ENCODE results near the gene PIM1.
"Not testable (repeated sequence)": the region's sequence is repeated elsewhere in the genome, so short reads cannot be mapped to it uniquely, and the experiment has no call there.

PIM1 gene

GRCh38 chr6:37194886-37195285 is 24.9 kb downstream of the PIM1 start:
- H3K9me3 ChIP-seq (ENCODE audit: control insufficient read depth, low read length); H3K36me3 ChIP-seq (ENCODE audit: control insufficient read depth, insufficient read depth, low read length); H3K4me3 ChIP-seq (ENCODE audit: insufficient read depth, low read depth, low read length); H3K4me1 ChIP-seq (ENCODE audit: control insufficient read depth, insufficient read depth, low read length); H3K27ac ChIP-seq (ENCODE audit: insufficient read depth, low read depth, low read length, poor library complexity, severe bottlenecking); H3K27me3 ChIP-seq (ENCODE audit: control insufficient read depth, insufficient read depth, low read length, poor library complexity, severe bottlenecking): not testable (repeated sequence)
- no CpG with 5 or more reads among the region's 1 CpG for WGBS, 2 experiments

- not testable (repeated sequence) for H3K4me3 ChIP-seq (ENCODE audit: insufficient read depth, low read depth, low read length); H3K27ac ChIP-seq (ENCODE audit: insufficient read depth, low read depth, low read length, poor library complexity, severe bottlenecking); H3K27me3 ChIP-seq (ENCODE audit: control insufficient read depth, insufficient read depth, low read length, poor library complexity, severe bottlenecking); H3K4me1 ChIP-seq (ENCODE audit: control insufficient read depth, insufficient read depth, low read length); H3K9me3 ChIP-seq (ENCODE audit: control insufficient read depth, low read length); H3K36me3 ChIP-seq (ENCODE audit: control insufficient read depth, insufficient read depth, low read length)
- 90 to 100% methylated on average over 3 to 4 of the region's 4 CpGs for WGBS, 2 experiments
Observed at GRCh38 chr6:37196451-37196850, 26.5 kb downstream of the PIM1 start.

GRCh38 chr6:37200085-37200484 is 30.1 kb downstream of the PIM1 start:
- Histone ChIP-seq H3K4me1 (ENCODE audit: control insufficient read depth, insufficient read depth, low read length) (no peaks in the 10 kb centered on the region), H3K27ac (ENCODE audit: insufficient read depth, low read depth, low read length, poor library complexity, severe bottlenecking) (no peak overlapping the region), H3K36me3 (ENCODE audit: control insufficient read depth, insufficient read depth, low read length) (no peaks in the 10 kb centered on the region), H3K9me3 (ENCODE audit: control insufficient read depth, low read length) (no peaks in the 10 kb centered on the region), H3K27me3 (ENCODE audit: control insufficient read depth, insufficient read depth, low read length, poor library complexity, severe bottlenecking) (no peaks in the 10 kb centered on the region), H3K4me3 (ENCODE audit: insufficient read depth, low read depth, low read length) (no peak overlapping the region)
- WGBS, 2 experiments: 87 to 88% methylated on average over 5 of the region's 5 CpGs

- Histone ChIP-seq H3K27ac (ENCODE audit: insufficient read depth, low read depth, low read length, poor library complexity, severe bottlenecking) (no peak overlapping the region), H3K4me3 (ENCODE audit: insufficient read depth, low read depth, low read length) (no peak overlapping the region), H3K36me3 (ENCODE audit: control insufficient read depth, insufficient read depth, low read length) (no peaks in the 10 kb centered on the region), H3K27me3 (ENCODE audit: control insufficient read depth, insufficient read depth, low read length, poor library complexity, severe bottlenecking) (no peaks in the 10 kb centered on the region), H3K9me3 (ENCODE audit: control insufficient read depth, low read length) (no peaks in the 10 kb centered on the region), H3K4me1 (ENCODE audit: control insufficient read depth, insufficient read depth, low read length) (no peaks in the 10 kb centered on the region)
- 89 to 95% methylated on average over 1 of the region's 1 CpG for whole genome bisulfite sequencing, 2 experiments
Observed at GRCh38 chr6:37201726-37202125, 31.8 kb downstream of the PIM1 start.

- WGBS, 2 experiments: 91 to 97% methylated on average over 6 to 7 of the region's 7 CpGs
- H3K9me3 ChIP-seq (ENCODE audit: control insufficient read depth, low read length): no peaks in the 10 kb centered on the region
- no peak overlapping the region for H3K4me3 ChIP-seq (ENCODE audit: insufficient read depth, low read depth, low read length)
- no peaks in the 10 kb centered on the region for H3K27me3 ChIP-seq (ENCODE audit: control insufficient read depth, insufficient read depth, low read length, poor library complexity, severe bottlenecking)
- no peaks in the 10 kb centered on the region for H3K4me1 ChIP-seq (ENCODE audit: control insufficient read depth, insufficient read depth, low read length)
- no peak overlapping the region for H3K27ac ChIP-seq (ENCODE audit: insufficient read depth, low read depth, low read length, poor library complexity, severe bottlenecking)
- no peaks in the 10 kb centered on the region for H3K36me3 ChIP-seq (ENCODE audit: control insufficient read depth, insufficient read depth, low read length)
Observed at GRCh38 chr6:37202788-37203491, 33.0 kb downstream of the PIM1 start.

GRCh38 chr6:37204014-37204751 is 34.2 kb downstream of the PIM1 start:
- Histone ChIP-seq H3K36me3 (ENCODE audit: control insufficient read depth, insufficient read depth, low read length) (no peaks in the 10 kb centered on the region), H3K4me3 (ENCODE audit: insufficient read depth, low read depth, low read length) (no peak overlapping the region), H3K27me3 (ENCODE audit: control insufficient read depth, insufficient read depth, low read length, poor library complexity, severe bottlenecking) (no peaks in the 10 kb centered on the region), H3K4me1 (ENCODE audit: control insufficient read depth, insufficient read depth, low read length) (no peaks in the 10 kb centered on the region), H3K27ac (ENCODE audit: insufficient read depth, low read depth, low read length, poor library complexity, severe bottlenecking) (no peak overlapping the region), H3K9me3 (ENCODE audit: control insufficient read depth, low read length) (no peaks in the 10 kb centered on the region)
- 85 to 92% methylated on average over 7 of the region's 7 CpGs for WGBS, 2 experiments

GRCh38 chr6:37205175-37205996 is 35.4 kb downstream of the PIM1 start:
- H3K4me3 ChIP-seq (ENCODE audit: insufficient read depth, low read depth, low read length): no peak overlapping the region
- no peaks in the 10 kb centered on the region for H3K27me3 ChIP-seq (ENCODE audit: control insufficient read depth, insufficient read depth, low read length, poor library complexity, severe bottlenecking)
- H3K27ac ChIP-seq (ENCODE audit: insufficient read depth, low read depth, low read length, poor library complexity, severe bottlenecking): no peak overlapping the region
- H3K36me3 ChIP-seq (ENCODE audit: control insufficient read depth, insufficient read depth, low read length): no peaks in the 10 kb centered on the region
- 78 to 80% methylated on average over 13 of the region's 13 CpGs for WGBS, 2 experiments
- no peaks in the 10 kb centered on the region for H3K4me1 ChIP-seq (ENCODE audit: control insufficient read depth, insufficient read depth, low read length)
- no peaks in the 10 kb centered on the region for H3K9me3 ChIP-seq (ENCODE audit: control insufficient read depth, low read length)

- WGBS, 2 experiments: 96 to 100% methylated on average over 4 of the region's 4 CpGs
- Histone ChIP-seq H3K36me3 (ENCODE audit: control insufficient read depth, insufficient read depth, low read length) (no peaks in the 10 kb centered on the region), H3K27ac (ENCODE audit: insufficient read depth, low read depth, low read length, poor library complexity, severe bottlenecking) (no peak overlapping the region), H3K4me1 (ENCODE audit: control insufficient read depth, insufficient read depth, low read length) (no peaks in the 10 kb centered on the region), H3K27me3 (ENCODE audit: control insufficient read depth, insufficient read depth, low read length, poor library complexity, severe bottlenecking) (no peaks in the 10 kb centered on the region), H3K9me3 (ENCODE audit: control insufficient read depth, low read length) (no peaks in the 10 kb centered on the region), H3K4me3 (ENCODE audit: insufficient read depth, low read depth, low read length) (no peak overlapping the region)
Observed at GRCh38 chr6:37205997-37206340, 36.0 kb downstream of the PIM1 start.

- Histone ChIP-seq H3K27me3 (ENCODE audit: control insufficient read depth, insufficient read depth, low read length, poor library complexity, severe bottlenecking) (no peaks in the 10 kb centered on the region), H3K27ac (ENCODE audit: insufficient read depth, low read depth, low read length, poor library complexity, severe bottlenecking) (no peak overlapping the region), H3K4me3 (ENCODE audit: insufficient read depth, low read depth, low read length) (no peak overlapping the region), H3K36me3 (ENCODE audit: control insufficient read depth, insufficient read depth, low read length) (no peaks in the 10 kb centered on the region), H3K4me1 (ENCODE audit: control insufficient read depth, insufficient read depth, low read length) (no peaks in the 10 kb centered on the region), H3K9me3 (ENCODE audit: control insufficient read depth, low read length) (no peaks in the 10 kb centered on the region)
- WGBS, 2 experiments: 90 to 93% methylated on average over 9 of the region's 9 CpGs
Observed at GRCh38 chr6:37206622-37207021, 36.7 kb downstream of the PIM1 start.

GRCh38 chr6:37207903-37208456 is 38.0 kb downstream of the PIM1 start:
- Histone ChIP-seq H3K9me3 (ENCODE audit: control insufficient read depth, low read length) (no peaks in the 10 kb centered on the region), H3K4me3 (ENCODE audit: insufficient read depth, low read depth, low read length) (no peak overlapping the region), H3K36me3 (ENCODE audit: control insufficient read depth, insufficient read depth, low read length) (no peaks in the 10 kb centered on the region), H3K4me1 (ENCODE audit: control insufficient read depth, insufficient read depth, low read length) (no peaks in the 10 kb centered on the region), H3K27ac (ENCODE audit: insufficient read depth, low read depth, low read length, poor library complexity, severe bottlenecking) (no peak overlapping the region), H3K27me3 (ENCODE audit: control insufficient read depth, insufficient read depth, low read length, poor library complexity, severe bottlenecking) (no peaks in the 10 kb centered on the region)
- 64 to 65% methylated on average over 7 of the region's 7 CpGs for WGBS, 2 experiments
